ENCODE data around the gene LRRIQ4. TPM values are rescaled to one million over a fixed set of nuclear protein-coding genes. Genes with fewer than 3 reads are reported as not detected.

LRRIQ4 gene
- under 1 TPM; 0.13 to 0.16 TPM for total RNA-seq

DNA sequence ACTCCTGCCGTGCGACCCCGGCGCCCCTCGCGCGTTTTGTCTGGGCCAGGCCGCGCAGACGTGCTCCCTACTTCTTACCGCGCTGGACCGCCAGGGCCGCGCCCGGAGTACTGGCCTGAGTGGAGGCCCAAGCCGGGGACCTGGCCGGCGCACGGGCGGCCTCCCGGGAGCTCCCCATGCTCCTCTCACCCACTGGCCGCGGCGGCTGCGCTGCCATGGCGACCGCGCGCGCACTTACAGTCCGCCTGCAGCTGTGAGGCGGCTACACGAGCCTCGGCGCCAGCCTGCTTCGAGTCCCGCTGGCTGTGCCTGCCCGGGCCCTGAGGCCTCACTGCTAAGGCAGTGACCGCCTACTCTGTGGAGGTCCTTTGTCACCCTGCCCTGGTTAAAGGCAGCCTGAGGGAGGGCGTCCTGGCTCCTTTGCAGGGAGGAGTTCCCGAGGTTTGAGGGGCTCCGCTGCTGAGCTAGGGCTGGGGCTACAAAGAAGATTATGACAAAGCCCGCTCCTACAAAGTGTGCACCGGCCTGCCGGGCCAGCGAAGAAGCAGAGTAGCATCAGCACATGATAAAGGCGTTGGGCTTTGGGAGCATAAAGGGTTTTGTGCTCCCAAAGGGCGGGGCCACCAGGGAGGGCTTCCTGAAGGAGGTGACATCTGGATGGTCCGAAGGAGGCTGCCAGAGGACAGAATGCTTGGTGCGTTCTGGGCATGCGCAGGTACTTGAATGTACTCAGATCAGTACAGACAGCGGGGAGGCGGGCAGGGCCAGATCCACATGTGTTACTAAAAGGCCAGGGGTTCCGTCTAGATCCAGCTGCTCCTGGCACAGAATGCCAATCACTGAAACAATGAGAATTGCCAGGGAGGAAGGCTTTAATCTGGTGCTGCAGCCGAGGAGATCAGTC is at the start of gene LRRIQ4, which contains the start of gene LRRC34:
Gene LRRIQ4, plus strand, starts transcription at position 539 of the 904 bp plus-strand sequence. CDS start 9,052 bp downstream, outside the sequence.
Gene LRRC34, minus strand, starts transcription at position 573 of the 904 bp plus-strand sequence. Its CDS starts 356 bp downstream, at position 217.
- Mint-ChIP-seq H3K27me3 (ENCODE audit: low read depth) (peaks cover under 1% of the 10 kb centered on the region), H3K36me3 (ENCODE audit: low read depth) (peaks cover 22% of the 10 kb centered on the region), H3K4me1 (ENCODE audit: low read depth) (peaks cover 57% of the 10 kb centered on the region), H3K4me3 (peak within 1 kb of the TSS; percentile 78), H3K27ac (peak within 1 kb of the TSS; percentile 88), H3K9me3 (ENCODE audit: insufficient read depth) (peaks cover 24% of the 10 kb centered on the region)
- peak; percentile 78 for ATAC-seq
- DNase-seq = peak; percentile 90
- ChIA-PET CTCF (interaction anchor here (0.7 to 2.6 kb wide), 3 partner anchors 49 to 187 kb away, joined by 3 to 12 read pairs (median 3); partner anchors contain the start of gene TERC), POLR2A (interaction anchor here (0.6 to 4.2 kb wide), 6 partner anchors 14 to 1434 kb away, joined by 3 to 43 read pairs (median 4); partner anchors contain the start of genes ACTRT3, MYNN and TERC)

DNA sequence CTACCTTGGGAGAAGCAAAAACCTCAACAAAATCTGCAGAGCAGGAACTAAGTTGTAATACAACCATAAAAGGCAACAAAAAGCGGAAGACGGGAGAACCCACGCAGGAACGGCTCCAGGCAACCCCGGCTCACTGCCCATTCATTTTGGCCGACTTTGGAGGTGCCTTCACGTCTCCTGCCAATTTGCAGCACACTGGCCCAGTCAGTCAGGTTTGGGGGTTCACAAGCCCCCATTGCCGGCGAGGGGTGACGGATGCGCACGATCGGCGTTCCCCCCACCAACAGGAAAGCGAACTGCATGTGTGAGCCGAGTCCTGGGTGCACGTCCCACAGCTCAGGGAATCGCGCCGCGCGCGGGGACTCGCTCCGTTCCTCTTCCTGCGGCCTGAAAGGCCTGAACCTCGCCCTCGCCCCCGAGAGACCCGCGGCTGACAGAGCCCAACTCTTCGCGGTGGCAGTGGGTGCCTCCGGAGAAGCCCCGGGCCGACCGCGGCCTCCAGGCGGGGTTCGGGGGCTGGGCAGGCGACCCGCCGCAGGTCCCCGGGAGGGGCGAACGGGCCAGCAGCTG is 48.3 kb upstream of the LRRIQ4 start:
- peak; percentile 65 for DNase-seq
- ChIA-PET CTCF (interaction anchor here (0.9 to 3.1 kb wide), 6 partner anchors 9 to 290 kb away, joined by 3 to 13 read pairs (median 4); partner anchors contain the start of genes LRRC34, LRRIQ4 and MYNN), POLR2A (interaction anchor here (0.7 to 3.2 kb wide), 7 partner anchors 9 to 269 kb away, joined by 3 to 47 read pairs (median 3); partner anchors contain the start of genes LRRC34, LRRIQ4, MYNN and SEC62)
- peak overlapping the region; percentile 92 for H3K4me3 Mint-ChIP-seq
- no peaks in the 10 kb centered on the region for H3K27me3 Mint-ChIP-seq (ENCODE audit: low read depth)
- peak; percentile 50 for ATAC-seq
- H3K4me1 Mint-ChIP-seq (ENCODE audit: low read depth) = peaks cover 36% of the 10 kb centered on the region
- peaks cover 7% of the 10 kb centered on the region for H3K36me3 Mint-ChIP-seq (ENCODE audit: low read depth)
- peak overlapping the region; percentile 98 for H3K27ac Mint-ChIP-seq
- no peaks in the 10 kb centered on the region for H3K9me3 Mint-ChIP-seq (ENCODE audit: insufficient read depth)

DNA sequence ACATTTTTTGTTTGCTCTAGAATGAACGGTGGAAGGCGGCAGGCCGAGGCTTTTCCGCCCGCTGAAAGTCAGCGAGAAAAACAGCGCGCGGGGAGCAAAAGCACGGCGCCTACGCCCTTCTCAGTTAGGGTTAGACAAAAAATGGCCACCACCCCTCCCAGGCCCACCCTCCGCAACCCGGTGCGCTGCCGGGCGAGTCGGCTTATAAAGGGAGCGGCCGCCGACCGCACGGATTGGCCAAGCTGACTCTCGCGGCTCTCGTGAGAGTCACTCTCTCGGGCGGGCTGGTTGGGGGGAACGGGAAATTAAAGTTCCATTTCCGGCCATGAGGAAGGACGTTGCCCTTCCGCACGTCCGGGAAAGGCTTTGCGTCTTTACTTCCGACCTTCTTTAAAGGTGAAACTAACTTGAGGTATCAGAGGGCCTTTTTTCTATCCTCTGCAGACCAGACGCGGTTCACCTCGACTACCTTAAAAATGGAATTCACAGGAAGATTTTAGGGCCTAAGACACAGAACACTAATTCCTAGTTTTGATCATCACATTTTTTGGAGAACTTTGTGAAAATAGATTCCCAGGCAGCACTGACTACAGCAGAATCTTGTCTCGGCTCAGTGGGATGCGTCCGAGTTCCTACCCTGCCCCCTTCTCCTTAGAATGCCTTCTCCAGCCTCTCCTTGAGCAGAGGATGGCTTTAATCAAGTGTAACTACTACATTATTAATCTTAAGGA is 47.6 kb upstream of the LRRIQ4 start, which contains the start of gene TERC:
Gene TERC, minus strand, starts transcription at position 179 of the 731 bp plus-strand sequence.
- H3K4me1 Mint-ChIP-seq (ENCODE audit: low read depth) = peaks cover 31% of the 10 kb centered on the region
- H3K27ac Mint-ChIP-seq = peak within 1 kb of the TSS; percentile 98
- H3K27me3 Mint-ChIP-seq (ENCODE audit: low read depth) = no peaks in the 10 kb centered on the region
- DNase-seq (peak; percentile 96), ATAC-seq (peak; percentile 87)
- POLR2A ChIA-PET = interaction anchor here (0.7 to 3.2 kb wide), 7 partner anchors 8 to 269 kb away, joined by 3 to 47 read pairs (median 3); partner anchors contain the start of genes LRRC34, LRRIQ4, MYNN and SEC62
- peaks cover 7% of the 10 kb centered on the region for H3K36me3 Mint-ChIP-seq (ENCODE audit: low read depth)
- CTCF ChIA-PET = interaction anchor here (1.7 to 3.1 kb wide), 3 partner anchors 8 to 97 kb away, joined by 5 to 13 read pairs (median 12); partner anchors contain the start of genes LRRC34, LRRIQ4 and MYNN
- peak within 1 kb of the TSS; percentile 92 for H3K4me3 Mint-ChIP-seq
- no peaks in the 10 kb centered on the region for H3K9me3 Mint-ChIP-seq (ENCODE audit: insufficient read depth)

GRCh38 chr3:169769287-169770181 is 43.1 kb upstream of the LRRIQ4 start, which contains the start of gene ACTRT3:
Gene ACTRT3 (minus strand): TSS chr3:169769561. CDS start chr3:169769520, 41 bp downstream.
- CTCF ChIA-PET = no interaction called here
- peak within 1 kb of the TSS; percentile 83 for H3K27ac Mint-ChIP-seq
- H3K4me3 Mint-ChIP-seq = peak within 1 kb of the TSS; percentile 85
- ATAC-seq (peak; percentile 18), DNase-seq (peak; percentile 68)
- POLR2A ChIA-PET = interaction anchor here (1.1 kb wide), 1 partner anchor 43 kb away, joined by 4 read pairs; the partner anchor contains the start of genes LRRC34 and LRRIQ4
- H3K27me3 Mint-ChIP-seq (ENCODE audit: low read depth) = no peaks in the 10 kb centered on the region
- H3K9me3 Mint-ChIP-seq (ENCODE audit: insufficient read depth) = no peaks in the 10 kb centered on the region
- peaks cover 25% of the 10 kb centered on the region for H3K4me1 Mint-ChIP-seq (ENCODE audit: low read depth)
- peaks cover 16% of the 10 kb centered on the region for H3K36me3 Mint-ChIP-seq (ENCODE audit: low read depth)

GRCh38 chr3:169771497-169772304 is 41.0 kb upstream of the LRRIQ4 start:
- ATAC-seq (peak; percentile 5), DNase-seq (peak; percentile 81)
- H3K9me3 Mint-ChIP-seq (ENCODE audit: insufficient read depth) = no peaks in the 10 kb centered on the region
- CTCF ChIA-PET = interaction anchor here (0.7 to 3.7 kb wide), 5 partner anchors 8 to 1496 kb away, joined by 3 to 13 read pairs (median 5); partner anchors contain the start of genes SEC62 and TERC
- H3K27me3 Mint-ChIP-seq (ENCODE audit: low read depth) = no peaks in the 10 kb centered on the region
- peaks cover 36% of the 10 kb centered on the region for H3K4me1 Mint-ChIP-seq (ENCODE audit: low read depth)
- peak overlapping the region; percentile 100 for H3K27ac Mint-ChIP-seq
- POLR2A ChIA-PET = interaction anchor here (0.7 to 3.7 kb wide), 8 partner anchors 8 to 1098 kb away, joined by 3 to 47 read pairs (median 7); partner anchors contain the start of genes LRRC34, LRRIQ4, PHC3 and RPL22L1
- peak overlapping the region; percentile 98 for H3K4me3 Mint-ChIP-seq
- H3K36me3 Mint-ChIP-seq (ENCODE audit: low read depth) = peaks cover 30% of the 10 kb centered on the region

DNA sequence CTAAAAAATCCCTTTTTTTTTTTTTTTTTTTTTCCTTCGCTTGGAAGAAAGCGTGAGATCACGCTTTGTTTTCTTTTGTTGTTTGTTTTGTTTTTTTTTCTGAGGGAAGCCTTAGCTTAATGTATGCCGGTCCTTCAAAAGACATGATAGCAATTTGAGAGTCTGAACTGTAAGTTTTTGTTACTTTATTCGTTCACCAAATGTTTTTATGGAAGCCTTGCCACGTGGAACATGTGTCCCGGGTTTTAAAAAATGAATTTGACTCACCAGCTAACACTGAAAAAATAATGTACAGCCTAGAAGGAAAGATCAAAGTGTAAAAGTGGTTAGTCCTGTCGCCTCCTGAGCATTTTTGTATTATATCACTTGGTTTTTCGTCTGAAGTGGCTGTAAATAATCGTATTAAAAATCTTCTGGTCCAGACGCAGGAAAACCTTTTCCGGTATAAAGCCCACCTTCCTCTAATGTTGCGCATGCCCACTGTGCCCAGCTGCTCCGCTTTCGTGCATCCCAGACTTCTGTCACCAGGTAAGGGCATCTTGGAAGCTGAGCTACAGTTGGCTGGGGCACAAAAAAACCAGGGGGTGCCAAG is 40.3 kb upstream of the LRRIQ4 start:
- Mint-ChIP-seq H3K27ac (peak overlapping the region; percentile 100), H3K36me3 (ENCODE audit: low read depth) (peaks cover 36% of the 10 kb centered on the region), H3K4me1 (ENCODE audit: low read depth) (peaks cover 40% of the 10 kb centered on the region), H3K9me3 (ENCODE audit: insufficient read depth) (no peaks in the 10 kb centered on the region), H3K27me3 (ENCODE audit: low read depth) (no peaks in the 10 kb centered on the region), H3K4me3 (peak overlapping the region; percentile 98)
- DNase-seq = no peak
- peak; percentile 18 for ATAC-seq
- POLR2A ChIA-PET = interaction anchor here (0.6 to 3.7 kb wide), 13 partner anchors 9 to 1097 kb away, joined by 3 to 47 read pairs (median 6); partner anchors contain the start of genes LRRC34, LRRIQ4, PHC3 and RPL22L1
- CTCF ChIA-PET = interaction anchor here (0.7 to 3.7 kb wide), 6 partner anchors 8 to 1495 kb away, joined by 3 to 13 read pairs (median 6); partner anchors contain the start of genes SEC62 and TERC

GRCh38 chr3:169772897-169773816 is 39.5 kb upstream of the LRRIQ4 start, which contains the start of gene MYNN:
Gene MYNN (plus strand): TSS chr3:169773396. CDS start chr3:169774296, 900 bp downstream.
- DNase-seq = peak; percentile 95
- POLR2A ChIA-PET = interaction anchor here (0.5 to 3.7 kb wide), 16 partner anchors 9 to 1097 kb away, joined by 3 to 47 read pairs (median 3); partner anchors contain the start of genes LRRC34, LRRIQ4, PHC3 and RPL22L1

GRCh38 chr3:169774186-169774585 is 38.5 kb upstream of the LRRIQ4 start:
- Mint-ChIP-seq H3K4me3 (peak overlapping the region; percentile 98), H3K27ac (peak overlapping the region; percentile 100), H3K27me3 (ENCODE audit: low read depth) (no peaks in the 10 kb centered on the region), H3K4me1 (ENCODE audit: low read depth) (peaks cover 45% of the 10 kb centered on the region), H3K9me3 (ENCODE audit: insufficient read depth) (no peaks in the 10 kb centered on the region), H3K36me3 (ENCODE audit: low read depth) (peaks cover 52% of the 10 kb centered on the region)
- ChIA-PET POLR2A (interaction anchor here (1.0 to 3.7 kb wide), 4 partner anchors 10 to 405 kb away, joined by 3 to 47 read pairs (median 28); partner anchors contain the start of genes LRRC34, LRRIQ4, SEC62 and TERC), CTCF (interaction anchor here (0.8 to 3.7 kb wide), 3 partner anchors 8 to 17 kb away, joined by 4 to 13 read pairs (median 7); partner anchors contain the start of gene TERC)
- DNase-seq = no peak
- ATAC-seq = no peak

More at GRCh38 chr3:169772897-169773816, 39.5 kb upstream of the LRRIQ4 start, which contains the start of gene MYNN:
- H3K4me3 Mint-ChIP-seq = peak within 1 kb of the TSS; percentile 98
- H3K4me1 Mint-ChIP-seq (ENCODE audit: low read depth) = peaks cover 42% of the 10 kb centered on the region
- peak within 1 kb of the TSS; percentile 100 for H3K27ac Mint-ChIP-seq
- H3K27me3 Mint-ChIP-seq (ENCODE audit: low read depth) = no peaks in the 10 kb centered on the region
- CTCF ChIA-PET = interaction anchor here (1.0 to 3.7 kb wide), 6 partner anchors 7 to 194 kb away, joined by 3 to 13 read pairs (median 6); partner anchors contain the start of genes SEC62 and TERC
- no peaks in the 10 kb centered on the region for H3K9me3 Mint-ChIP-seq (ENCODE audit: insufficient read depth)
- H3K36me3 Mint-ChIP-seq (ENCODE audit: low read depth) = peaks cover 43% of the 10 kb centered on the region
- peak; percentile 82 for ATAC-seq

All from activated CD8-positive, alpha-beta T cell treated with anti-CD3 and anti-CD28 coated beads, Interleukin-2, amount 10 ng/mL, durations not matched to agents 7 days and 5 days (primary cell).